Fibroblast of mammary gland (primary cell): ENCODE data around the gene ATP2C1.
"Not testable (repeated sequence)": the region's sequence is repeated elsewhere in the genome, so short reads cannot be mapped to it uniquely, and the experiment has no call there.

ENCODE experiments used
- DNase-seq: peaks from one replicate; pipeline ENCODE4 v3.0.0-alpha.2; 2010; ENCODE audit warnings: low read depth
- H3K4me3 ChIP-seq: 2 replicates; pipeline ENCODE4 v1.5.1; 2011; ENCODE audit warnings: low read depth, mild to moderate bottlenecking, low read length, moderate library complexity; ENCODE audit not compliant: control insufficient read depth
- TF ChIP-seq, protein P1 (sequence below): conservative IDR thresholded peaks from 2 replicates; pipeline ENCODE4 v1.5.1; 2011; ENCODE audit warnings: low read depth, low read length, inconsistent platforms; ENCODE audit not compliant: control insufficient read depth, insufficient read depth

The ATP2C1 gene

DNA sequence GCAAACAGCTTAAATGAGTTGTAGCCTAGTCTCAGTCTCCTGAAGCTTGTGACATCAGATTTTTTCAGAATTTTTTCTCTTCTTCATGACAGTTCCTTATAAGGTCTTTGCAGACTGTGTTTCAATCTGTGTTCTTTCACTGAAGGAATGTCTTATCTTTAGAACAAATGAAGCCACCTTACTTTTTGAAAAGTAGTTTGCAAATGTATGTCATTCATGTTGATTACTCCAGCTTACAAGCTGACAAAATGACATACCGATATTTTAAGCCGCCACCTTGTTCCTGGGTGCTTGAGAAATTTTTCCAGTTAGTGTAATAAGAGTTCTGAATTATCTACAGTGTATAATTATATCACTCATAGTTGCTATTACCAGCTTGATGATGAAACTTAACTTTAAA lies 75.7 kb downstream of the ATP2C1 start:
- no peak overlapping the region for H3K4me3 ChIP-seq
- TF ChIP-seq, protein P1, sequence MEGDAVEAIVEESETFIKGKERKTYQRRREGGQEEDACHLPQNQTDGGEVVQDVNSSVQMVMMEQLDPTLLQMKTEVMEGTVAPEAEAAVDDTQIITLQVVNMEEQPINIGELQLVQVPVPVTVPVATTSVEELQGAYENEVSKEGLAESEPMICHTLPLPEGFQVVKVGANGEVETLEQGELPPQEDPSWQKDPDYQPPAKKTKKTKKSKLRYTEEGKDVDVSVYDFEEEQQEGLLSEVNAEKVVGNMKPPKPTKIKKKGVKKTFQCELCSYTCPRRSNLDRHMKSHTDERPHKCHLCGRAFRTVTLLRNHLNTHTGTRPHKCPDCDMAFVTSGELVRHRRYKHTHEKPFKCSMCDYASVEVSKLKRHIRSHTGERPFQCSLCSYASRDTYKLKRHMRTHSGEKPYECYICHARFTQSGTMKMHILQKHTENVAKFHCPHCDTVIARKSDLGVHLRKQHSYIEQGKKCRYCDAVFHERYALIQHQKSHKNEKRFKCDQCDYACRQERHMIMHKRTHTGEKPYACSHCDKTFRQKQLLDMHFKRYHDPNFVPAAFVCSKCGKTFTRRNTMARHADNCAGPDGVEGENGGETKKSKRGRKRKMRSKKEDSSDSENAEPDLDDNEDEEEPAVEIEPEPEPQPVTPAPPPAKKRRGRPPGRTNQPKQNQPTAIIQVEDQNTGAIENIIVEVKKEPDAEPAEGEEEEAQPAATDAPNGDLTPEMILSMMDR = no peak
- no peak for DNase-seq

DNA sequence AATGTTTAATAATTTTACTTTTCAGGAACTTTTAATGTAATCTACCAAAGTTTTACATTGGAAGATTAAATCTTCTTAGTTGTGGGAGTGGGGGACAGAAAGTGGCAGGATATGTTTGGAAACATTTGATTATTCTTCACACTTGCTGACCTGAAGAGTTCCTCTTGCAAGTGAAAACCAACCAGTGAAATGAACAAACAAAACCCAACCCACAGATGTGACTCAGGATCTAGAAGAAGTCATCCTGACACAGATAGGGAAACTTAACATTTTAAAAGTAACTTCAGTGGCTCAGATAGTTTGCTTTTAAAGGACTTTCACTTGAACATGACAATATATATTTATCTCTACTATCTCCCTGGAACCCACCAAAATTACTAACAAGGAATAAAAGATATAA lies 77.3 kb downstream of the ATP2C1 start:
- H3K4me3 ChIP-seq = no peak overlapping the region
- TF ChIP-seq, protein P1 = no peak
- DNase-seq = no peak

DNA sequence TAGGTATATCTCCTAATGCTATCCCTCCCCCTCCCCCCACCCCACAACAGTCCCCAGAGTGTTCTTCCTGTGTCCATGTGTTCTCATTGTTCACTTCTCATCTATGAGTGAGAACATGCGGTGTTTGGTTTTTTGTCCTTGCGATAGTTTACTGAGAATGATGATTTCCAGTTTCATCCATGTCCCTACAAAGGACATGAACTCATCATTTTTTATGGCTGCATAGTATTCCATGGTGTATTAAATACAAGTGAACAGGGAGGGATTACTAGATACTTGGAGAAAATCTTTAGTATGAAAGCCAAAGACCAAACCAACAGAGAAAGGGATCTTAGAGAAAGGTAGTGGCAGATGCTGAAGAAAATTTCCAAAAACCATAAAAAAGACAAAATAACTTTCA lies 78.7 kb downstream of the ATP2C1 start:
- not testable (repeated sequence) for H3K4me3 ChIP-seq, DNase-seq

DNA sequence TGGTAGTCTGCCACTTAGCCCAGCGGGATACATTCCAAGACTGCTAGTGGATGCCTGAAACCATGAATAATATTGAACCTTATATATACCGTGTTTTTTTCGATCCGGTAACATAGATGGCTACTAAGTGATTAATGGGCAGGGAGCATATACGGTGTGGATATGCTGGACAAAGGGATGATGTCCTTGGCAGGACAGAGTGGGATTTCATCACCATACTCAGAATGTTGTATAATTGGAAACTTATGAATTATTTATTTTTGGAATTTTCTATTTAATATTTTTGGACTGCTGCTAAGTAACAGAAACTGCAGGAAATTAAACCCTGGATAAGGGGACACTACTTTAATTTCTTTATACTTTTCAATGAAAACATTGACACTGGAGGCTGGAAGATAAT lies 79.5 kb downstream of the ATP2C1 start:
- TF ChIP-seq, protein P1 = no peak
- no peak overlapping the region for H3K4me3 ChIP-seq
- DNase-seq = peak; percentile 2

DNA sequence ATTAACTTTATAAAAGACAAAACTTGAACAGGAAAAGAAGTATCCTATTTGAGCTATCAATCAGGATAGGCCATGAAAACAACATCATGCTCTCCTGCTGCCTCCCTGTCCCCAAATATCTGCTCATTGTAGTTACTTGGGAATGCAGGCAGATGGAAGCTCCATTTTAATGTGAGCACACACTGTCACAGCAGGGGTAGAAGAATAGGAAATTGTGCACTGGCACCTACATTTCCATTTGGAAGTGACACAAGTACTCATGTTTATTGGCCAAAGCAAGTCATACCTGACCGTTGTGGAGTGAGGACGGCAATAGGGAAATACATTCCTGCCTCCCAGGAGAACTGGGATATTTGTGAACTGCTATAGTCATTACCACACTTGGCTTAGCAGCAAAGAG lies 80.3 kb downstream of the ATP2C1 start:
- TF ChIP-seq, protein P1 = no peak
- no peak overlapping the region for H3K4me3 ChIP-seq
- DNase-seq = no peak

DNA sequence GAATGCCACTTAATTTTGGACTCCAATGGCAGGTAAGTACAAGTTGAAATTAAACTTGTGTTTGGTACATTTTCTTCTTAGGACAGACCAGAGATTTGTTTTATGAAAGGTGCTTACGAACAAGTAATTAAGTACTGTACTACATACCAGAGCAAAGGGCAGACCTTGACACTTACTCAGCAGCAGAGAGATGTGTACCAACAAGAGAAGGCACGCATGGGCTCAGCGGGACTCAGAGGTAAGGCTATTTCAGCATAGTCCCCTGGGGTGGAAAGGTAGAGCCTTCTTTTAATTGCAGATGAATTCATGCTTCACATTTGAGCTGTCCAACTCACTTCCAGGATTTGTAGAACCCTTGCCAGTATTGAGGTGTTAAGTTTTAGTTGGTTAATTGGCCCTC lies 81.4 kb downstream of the ATP2C1 start:
- TF ChIP-seq, protein P1 = no peak
- H3K4me3 ChIP-seq = no peak overlapping the region
- no peak for DNase-seq

DNA sequence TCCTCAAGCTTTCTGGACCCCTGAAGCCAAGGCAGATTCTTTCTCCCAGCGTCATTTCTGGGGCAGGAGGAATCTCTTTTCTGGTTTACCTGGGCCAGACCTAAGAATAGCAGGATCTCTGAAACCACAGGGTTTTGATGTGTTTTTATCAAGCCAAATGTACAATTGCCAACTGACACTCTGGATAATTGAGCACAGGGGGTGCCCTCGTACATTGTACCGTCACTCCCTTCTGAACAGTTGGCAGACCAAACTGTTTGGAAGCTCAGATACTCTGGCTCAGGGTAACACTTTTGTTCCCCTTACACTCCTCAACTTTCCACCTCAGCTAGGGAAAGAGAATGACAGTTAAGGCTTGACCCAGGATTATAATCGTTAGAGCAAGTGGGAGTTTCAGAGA lies 82.8 kb downstream of the ATP2C1 start:
- no peak overlapping the region for H3K4me3 ChIP-seq
- TF ChIP-seq, protein P1 = no peak
- no peak for DNase-seq

DNA sequence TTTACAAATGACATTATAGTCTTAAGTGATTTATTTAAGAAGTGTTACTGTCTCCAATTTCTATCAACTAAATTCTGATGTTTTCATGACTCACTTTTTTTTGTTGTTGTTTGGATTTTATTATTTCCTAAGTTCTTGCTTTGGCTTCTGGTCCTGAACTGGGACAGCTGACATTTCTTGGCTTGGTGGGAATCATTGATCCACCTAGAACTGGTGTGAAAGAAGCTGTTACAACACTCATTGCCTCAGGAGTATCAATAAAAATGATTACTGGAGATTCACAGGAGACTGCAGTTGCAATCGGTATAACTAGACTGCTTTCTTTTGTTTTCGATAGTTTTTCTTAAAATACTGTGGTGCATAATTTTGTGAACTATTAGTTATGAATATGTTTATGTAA lies 85.2 kb downstream of the ATP2C1 start:
- no peak overlapping the region for H3K4me3 ChIP-seq
- TF ChIP-seq, protein P1 = no peak
- no peak for DNase-seq
